HUDEP-2 (cell line): ENCODE measurements around the gene C17orf107.

ENCODE experiments used
- DNase-seq, 76 experiments: peaks; one replicate each; lab custom pipeline; 2025; ENCODE audit not compliant: unreplicated experiment in 76 of 76; lab: John Stamatoyannopoulos, UW

The C17orf107 gene

DNA sequence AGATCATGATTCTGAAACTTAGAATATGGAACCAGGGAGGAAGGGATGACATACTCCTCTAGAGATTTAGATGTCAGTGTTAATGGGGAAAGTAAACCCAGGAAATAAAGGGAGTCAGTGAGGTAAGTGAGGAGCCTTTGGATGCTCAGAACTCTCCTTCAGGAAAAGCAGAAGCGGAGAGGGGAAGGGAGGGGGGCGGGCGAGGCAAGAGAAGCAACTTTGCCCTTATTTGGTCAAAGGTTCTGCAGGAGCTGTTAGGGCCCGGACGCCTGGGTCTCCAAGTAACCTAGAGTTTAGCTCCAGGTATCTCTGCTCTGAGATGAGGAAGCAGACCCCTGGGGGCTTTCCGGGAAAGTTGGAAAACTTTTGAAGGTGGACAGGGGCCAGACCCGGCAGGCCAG lies 47.7 kb downstream of the C17orf107 start:
- DNase-seq = no peak

DNA sequence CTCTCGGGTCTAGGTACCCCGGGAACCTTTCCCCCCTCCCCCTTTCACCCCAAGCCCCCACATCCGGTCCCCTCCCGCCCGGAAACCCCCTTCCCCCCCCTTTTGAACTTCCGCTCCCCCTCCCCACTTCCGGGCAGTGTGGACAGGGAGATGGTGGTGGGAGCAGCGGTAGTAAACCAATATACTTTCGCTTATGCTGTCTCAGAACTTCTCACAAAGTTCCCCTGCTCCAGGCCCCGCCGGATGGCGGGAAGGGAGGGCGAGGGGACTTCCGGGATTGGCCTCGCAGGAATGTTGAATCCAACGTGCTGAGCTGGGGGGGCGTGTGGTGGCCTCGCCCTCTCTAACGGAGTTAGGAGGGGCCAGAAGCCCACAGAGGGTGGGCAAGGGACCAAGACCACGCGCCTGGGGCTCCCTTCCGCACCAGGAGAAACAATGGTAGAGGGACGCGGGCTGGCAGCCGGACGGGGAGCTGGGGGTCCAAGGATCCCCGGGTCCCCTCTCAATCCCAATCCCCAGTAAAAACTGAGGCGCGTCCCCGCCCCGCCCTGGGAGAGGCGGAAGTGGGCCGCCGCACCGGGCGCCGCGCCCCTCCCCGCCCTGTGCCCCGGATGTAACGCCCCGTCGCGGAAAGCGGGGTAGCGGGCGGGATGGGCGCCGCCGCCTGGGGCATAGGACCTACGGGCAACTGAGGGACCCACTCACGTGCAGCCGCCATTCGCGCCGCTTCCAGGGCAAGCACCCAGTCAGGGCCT lies 48.3 kb downstream of the C17orf107 start:
- peak in 34 of 76 experiments; percentile 7 to 48 (median 28) for DNase-seq

DNA sequence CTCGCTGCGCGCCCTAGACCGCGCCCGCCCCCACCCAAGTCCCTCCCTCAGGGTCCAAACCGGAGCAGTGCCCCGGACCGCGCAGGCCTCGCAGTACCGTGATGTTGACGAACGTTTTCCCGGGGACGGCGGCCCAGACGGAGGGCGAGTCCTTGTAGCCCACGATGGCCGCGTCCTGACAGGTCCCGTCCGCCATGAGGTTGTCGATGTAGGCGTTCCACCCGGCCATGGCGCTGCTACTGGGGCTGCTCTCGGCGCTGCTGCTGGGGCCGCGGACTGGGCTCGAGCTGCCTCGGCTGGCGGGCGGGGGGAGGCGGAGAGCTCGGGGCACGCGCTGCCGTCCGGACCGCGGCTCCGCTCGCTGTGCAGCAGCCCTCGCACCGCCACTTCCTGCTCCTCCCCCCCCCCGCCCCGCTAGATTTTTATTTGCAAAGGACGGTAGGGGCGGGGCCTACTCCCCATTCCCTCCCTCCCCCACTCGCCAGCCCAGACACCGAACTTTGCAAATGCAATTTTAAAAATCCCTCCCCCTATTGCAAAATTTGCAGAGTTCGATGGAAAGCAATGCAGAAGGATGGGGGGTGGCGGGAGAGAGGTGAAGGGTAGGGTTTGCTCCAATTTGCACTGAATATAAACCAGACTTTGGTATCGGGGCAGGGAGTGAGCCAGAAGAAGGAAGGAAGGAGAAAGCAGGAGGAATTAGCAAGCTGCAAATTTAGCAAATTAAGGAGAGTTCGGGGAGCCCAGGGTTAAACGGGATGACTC lies 49.0 kb downstream of the C17orf107 start, which contains the start of gene PFN1:
TSS of gene PFN1 (minus strand) at position 365 of the 765 bp plus-strand sequence. CDS start at position 229, 136 bp downstream.
- peak in 74 of 76 experiments; percentile 49 to 93 (median 83) for DNase-seq

DNA sequence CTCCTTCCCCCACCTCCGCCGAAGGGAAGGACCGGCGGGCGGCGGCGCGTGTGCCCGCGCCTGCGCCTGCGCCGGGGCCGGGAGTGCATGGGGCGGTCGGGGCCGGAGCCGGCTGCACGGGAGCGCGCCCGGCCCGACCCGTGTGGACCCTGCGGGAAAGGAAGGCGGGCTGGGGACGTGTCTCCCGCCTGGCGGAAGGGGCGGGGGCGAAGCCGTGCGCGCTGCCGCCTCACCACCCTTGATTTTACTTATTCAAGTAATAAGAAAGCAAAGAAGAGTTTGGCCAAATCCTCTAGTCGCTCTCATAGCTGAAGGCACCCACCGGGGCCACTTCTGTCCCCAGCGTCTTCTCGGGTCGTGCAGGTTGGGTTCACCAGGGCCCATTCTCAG lies 49.6 kb downstream of the C17orf107 start:
- peak in 68 of 76 experiments; percentile 36 to 85 (median 62) for DNase-seq

DNA sequence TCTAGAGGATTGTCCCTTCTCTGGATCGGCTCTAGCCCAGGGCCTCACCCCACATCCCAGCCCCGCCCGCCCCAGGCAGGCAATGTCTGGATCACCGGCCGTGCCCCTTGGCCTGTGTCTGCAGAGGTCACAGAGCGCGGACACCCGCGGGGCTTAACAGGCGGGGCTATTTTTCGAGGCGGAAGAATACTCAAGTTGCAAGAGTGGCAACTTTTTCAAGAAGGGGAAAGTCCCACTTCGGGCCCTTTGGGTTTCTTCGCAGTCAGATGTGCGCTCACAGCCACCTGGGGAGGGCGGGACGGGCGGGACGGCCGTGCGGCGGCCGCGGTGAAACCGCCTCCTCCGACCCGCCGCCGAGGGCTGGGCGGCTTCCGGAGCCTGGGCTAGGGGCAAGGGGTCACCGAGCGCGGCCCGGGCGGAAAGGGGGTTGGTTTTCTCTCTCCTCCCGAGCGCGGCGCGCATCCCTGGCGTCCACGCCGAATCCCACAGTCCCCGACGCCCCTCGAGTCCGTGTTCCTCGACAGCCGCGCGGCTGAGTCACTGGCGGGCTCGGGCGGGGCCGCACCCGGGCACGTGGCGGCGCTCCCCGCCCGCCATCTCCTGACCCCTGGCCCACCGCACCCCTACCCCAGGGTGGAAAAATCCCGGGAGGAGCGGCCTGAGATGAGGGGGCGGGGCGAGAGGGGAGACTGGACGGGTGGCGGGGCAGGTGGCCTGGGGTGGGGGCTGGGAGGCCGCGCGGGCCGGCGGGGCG lies 50.2 kb downstream of the C17orf107 start:
- peak in 69 of 76 experiments; percentile 13 to 82 (median 69) for DNase-seq

DNA sequence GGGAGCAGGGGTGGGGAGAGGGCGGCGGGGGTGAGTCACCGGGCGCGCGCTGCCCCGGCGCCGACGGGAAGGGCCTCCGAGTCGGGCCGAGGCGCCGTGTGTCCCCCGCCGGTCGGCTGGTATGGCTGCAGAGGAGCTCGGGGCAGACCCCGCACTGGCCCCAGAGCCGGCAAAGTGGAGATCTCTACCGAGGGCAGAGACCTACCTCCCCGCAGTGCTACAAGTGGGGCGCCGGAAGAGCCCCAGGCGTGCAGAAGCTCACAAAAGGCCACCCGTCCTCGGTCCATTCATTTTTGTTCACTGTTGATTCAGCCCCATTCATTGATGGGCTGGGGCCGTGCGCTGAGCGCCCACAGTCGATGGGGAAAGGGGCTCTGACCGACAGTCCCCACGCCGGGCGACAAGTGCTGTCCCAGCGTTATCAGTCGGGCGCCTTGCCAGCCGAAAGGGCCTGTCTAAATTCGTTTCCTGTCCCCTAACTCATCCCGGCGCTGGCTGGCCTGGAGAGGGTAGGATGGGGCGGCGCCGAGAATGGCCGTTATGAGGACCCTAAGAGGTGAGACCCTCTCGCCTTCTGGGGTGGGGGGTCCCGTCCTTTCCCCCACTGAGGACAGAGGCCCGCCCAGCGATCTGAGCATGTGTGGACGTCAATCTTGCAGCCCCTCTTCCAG lies 50.9 kb downstream of the C17orf107 start:
- peak in 74 of 76 experiments; percentile 16 to 86 (median 66) for DNase-seq

DNA sequence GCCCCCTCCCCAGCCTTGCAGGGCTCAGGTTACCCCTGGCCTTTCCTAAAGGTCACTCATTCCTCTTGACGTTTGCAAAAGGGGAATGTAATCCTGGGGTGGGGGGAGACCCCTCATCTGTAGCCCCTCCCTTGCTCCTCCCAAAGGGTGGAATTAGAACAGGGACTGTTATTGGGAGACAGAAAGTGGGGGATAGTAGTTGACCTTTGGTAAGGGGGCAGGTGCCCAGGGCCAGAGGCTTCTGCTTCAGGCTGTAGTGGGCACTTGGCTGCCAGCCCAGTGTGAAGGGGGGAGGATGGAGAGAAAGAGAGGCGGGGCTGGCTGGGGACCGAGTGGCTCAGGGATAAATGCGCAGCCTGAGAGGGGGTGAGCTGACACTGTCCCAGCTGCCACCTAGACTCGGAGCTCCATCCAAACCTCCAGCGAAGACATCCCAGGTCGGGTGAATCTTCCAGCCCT lies 51.4 kb downstream of the C17orf107 start, which contains the start of gene ENO3:
TSS of gene ENO3 (plus strand) at position 374 of the 459 bp plus-strand sequence. CDS start 711 bp downstream, outside the sequence.
- DNase-seq = peak in 42 of 76 experiments; percentile 7 to 66 (median 32)

DNA sequence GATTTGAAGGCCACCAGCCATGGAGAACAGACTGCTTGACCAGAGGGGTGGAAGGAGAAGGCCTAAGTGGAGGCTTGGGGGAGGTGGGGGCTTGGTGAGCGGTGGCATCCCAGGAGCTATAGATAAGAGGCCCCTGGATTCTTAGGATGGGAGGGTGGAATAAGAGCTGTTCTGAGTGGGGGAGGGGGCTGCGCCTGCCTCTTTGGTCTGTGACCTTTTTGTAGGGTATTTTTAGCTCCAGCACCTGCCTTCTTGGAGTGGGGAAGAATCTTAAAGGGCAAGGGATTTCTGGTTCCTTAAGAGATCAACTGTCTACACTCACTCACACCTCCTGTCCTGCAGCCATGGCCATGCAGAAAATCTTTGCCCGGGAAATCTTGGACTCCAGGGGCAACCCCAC lies 52.1 kb downstream of the C17orf107 start:
- DNase-seq = no peak
